ENCODE measurements around the gene MYZAP.

Gene MYZAP

DNA sequence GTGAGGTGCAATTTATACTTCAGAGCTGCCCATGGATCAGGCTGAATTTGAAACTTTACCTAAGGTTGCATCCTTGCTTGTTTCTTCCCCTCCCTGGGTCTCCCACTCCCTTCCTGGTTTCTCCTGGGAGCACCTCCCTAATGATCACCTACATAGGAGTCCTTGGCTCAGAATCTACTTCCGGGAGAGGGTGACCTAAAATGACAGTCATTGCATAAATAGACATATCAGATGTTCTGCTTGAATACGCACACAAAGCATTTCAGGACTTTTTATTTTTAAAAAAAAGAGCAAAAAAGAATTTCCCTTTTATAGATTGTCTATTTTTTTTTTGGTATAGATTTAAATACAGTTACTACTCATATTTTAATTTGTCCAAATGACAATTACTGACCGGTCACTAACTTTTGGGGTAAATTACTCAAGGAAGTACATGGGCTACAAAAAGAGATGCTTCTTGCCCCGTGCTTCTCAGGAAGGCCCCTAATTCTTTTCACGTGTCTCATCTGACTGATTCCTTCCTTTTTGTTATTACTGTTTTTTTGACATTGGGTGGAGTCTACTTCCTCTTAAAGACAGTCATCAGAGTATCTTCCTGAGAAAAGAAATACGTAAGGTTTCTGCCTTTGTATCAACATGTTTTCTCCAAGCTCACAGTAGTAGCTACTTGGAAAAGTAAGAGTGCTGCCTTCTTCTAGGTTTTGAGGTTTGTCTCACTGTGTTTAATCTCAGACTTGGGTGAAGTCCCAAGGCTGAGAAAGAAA lies 4.9 kb upstream of the MYZAP start:
- H3K4me3 ChIP-seq (ENCODE audit: low read length) = no peak overlapping the region
- no peak overlapping the region for H3K27ac ChIP-seq (ENCODE audit: low read depth, low read length)
- no peaks in the 10 kb centered on the region for H3K4me1 ChIP-seq (ENCODE audit: control insufficient read depth, insufficient read depth, low read length)
- no peaks in the 10 kb centered on the region for H3K36me3 ChIP-seq (ENCODE audit: control insufficient read depth, insufficient read depth, low read length)
- no peak overlapping the region for H3K9ac ChIP-seq (ENCODE audit: low read length)
- no peaks in the 10 kb centered on the region for H3K27me3 ChIP-seq (ENCODE audit: control insufficient read depth, insufficient read depth, low read length)

GRCh38 chr15:57589281-57589680 lies 2.4 kb upstream of the MYZAP start:
- no peaks in the 10 kb centered on the region for H3K36me3 ChIP-seq (ENCODE audit: control insufficient read depth, insufficient read depth, low read length)
- H3K9ac ChIP-seq (ENCODE audit: low read length) = no peak overlapping the region
- no peaks in the 10 kb centered on the region for H3K27me3 ChIP-seq (ENCODE audit: control insufficient read depth, insufficient read depth, low read length)
- no peak overlapping the region for H3K27ac ChIP-seq (ENCODE audit: low read depth, low read length)
- no peak overlapping the region for H3K4me3 ChIP-seq (ENCODE audit: low read length)
- H3K4me1 ChIP-seq (ENCODE audit: control insufficient read depth, insufficient read depth, low read length) = no peaks in the 10 kb centered on the region

GRCh38 chr15:57589754-57590153 lies 1.9 kb upstream of the MYZAP start:
- Histone ChIP-seq H3K27me3 (ENCODE audit: control insufficient read depth, insufficient read depth, low read length) (no peaks in the 10 kb centered on the region), H3K4me3 (ENCODE audit: low read length) (no peak overlapping the region), H3K4me1 (ENCODE audit: control insufficient read depth, insufficient read depth, low read length) (no peaks in the 10 kb centered on the region), H3K27ac (ENCODE audit: low read depth, low read length) (no peak overlapping the region), H3K36me3 (ENCODE audit: control insufficient read depth, insufficient read depth, low read length) (no peaks in the 10 kb centered on the region), H3K9ac (ENCODE audit: low read length) (no peak overlapping the region)

GRCh38 chr15:57591237-57591821 lies 375 bp upstream of the MYZAP start:
- no peaks in the 10 kb centered on the region for H3K27me3 ChIP-seq (ENCODE audit: control insufficient read depth, insufficient read depth, low read length)
- H3K36me3 ChIP-seq (ENCODE audit: control insufficient read depth, insufficient read depth, low read length) = no peaks in the 10 kb centered on the region
- H3K27ac ChIP-seq (ENCODE audit: low read depth, low read length) = no peak overlapping the region
- peaks cover 3% of the 10 kb centered on the region for H3K4me1 ChIP-seq (ENCODE audit: control insufficient read depth, insufficient read depth, low read length)
- H3K4me3 ChIP-seq (ENCODE audit: low read length) = peak overlapping the region; percentile 72
- no peak overlapping the region for H3K9ac ChIP-seq (ENCODE audit: low read length)

- H3K27ac ChIP-seq (ENCODE audit: low read depth, low read length) = no peak overlapping the region
- no peaks in the 10 kb centered on the region for H3K27me3 ChIP-seq (ENCODE audit: control insufficient read depth, insufficient read depth, low read length)
- H3K4me1 ChIP-seq (ENCODE audit: control insufficient read depth, insufficient read depth, low read length) = peaks cover 3% of the 10 kb centered on the region
- H3K4me3 ChIP-seq (ENCODE audit: low read length) = peak overlapping the region; percentile 61
- H3K9ac ChIP-seq (ENCODE audit: low read length) = no peak overlapping the region
- H3K36me3 ChIP-seq (ENCODE audit: control insufficient read depth, insufficient read depth, low read length) = no peaks in the 10 kb centered on the region
These were observed 722 bp downstream of the MYZAP start for GRCh38 chr15:57592426-57592825.

DNA sequence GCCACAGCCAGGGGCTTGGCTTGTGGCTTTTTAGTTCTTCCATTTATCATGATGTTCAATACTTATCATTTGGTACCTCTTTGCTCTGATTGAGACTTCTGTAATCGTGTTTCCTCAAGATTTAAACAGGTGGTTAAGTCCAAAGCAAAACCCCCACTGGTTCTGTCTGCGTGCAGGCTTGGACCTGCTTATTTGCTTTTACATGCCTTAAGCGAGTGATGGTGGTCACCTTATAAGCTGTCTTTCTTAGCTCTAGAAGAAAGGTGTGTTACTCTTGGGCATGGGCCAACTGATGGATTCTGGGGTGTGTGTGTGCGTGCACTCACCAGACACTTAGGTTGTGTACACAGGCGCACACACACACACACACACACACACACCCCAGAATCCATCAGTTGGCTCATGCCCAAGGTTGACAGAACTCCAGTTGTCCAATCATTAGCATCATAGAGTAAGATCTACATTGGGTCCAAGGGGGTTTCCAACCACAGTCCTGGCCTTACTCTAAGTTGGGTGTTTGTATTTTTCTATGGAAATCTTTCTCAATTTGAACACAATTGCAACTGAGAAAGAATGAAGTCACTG lies 1.2 kb downstream of the MYZAP start:
- no peaks in the 10 kb centered on the region for H3K36me3 ChIP-seq (ENCODE audit: control insufficient read depth, insufficient read depth, low read length)
- H3K27me3 ChIP-seq (ENCODE audit: control insufficient read depth, insufficient read depth, low read length) = no peaks in the 10 kb centered on the region
- peaks cover 3% of the 10 kb centered on the region for H3K4me1 ChIP-seq (ENCODE audit: control insufficient read depth, insufficient read depth, low read length)
- H3K27ac ChIP-seq (ENCODE audit: low read depth, low read length) = no peak overlapping the region
- H3K9ac ChIP-seq (ENCODE audit: low read length) = no peak overlapping the region
- H3K4me3 ChIP-seq (ENCODE audit: low read length) = peak overlapping the region; percentile 61

DNA sequence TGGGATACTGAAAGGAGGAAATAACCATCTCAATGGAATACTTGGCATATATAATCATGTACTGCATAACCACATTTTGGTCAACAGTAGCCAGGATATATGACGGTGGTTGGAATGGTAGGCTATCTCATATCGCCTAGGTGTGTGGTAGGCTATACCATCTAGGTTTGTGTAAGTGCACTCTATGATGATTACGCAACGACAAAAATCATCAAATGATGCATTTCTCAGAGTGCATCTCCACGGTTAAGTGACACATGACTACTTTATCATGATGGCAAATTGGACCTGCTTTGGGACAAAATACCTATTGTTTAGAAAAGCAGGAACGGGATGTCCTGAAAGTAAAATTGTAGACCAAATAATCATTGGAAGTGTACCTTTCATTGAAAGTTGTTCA lies 2.8 kb downstream of the MYZAP start:
- no peaks in the 10 kb centered on the region for H3K27me3 ChIP-seq (ENCODE audit: control insufficient read depth, insufficient read depth, low read length)
- H3K4me1 ChIP-seq (ENCODE audit: control insufficient read depth, insufficient read depth, low read length) = peaks cover 3% of the 10 kb centered on the region
- H3K4me3 ChIP-seq (ENCODE audit: low read length) = no peak overlapping the region
- H3K27ac ChIP-seq (ENCODE audit: low read depth, low read length) = no peak overlapping the region
- no peaks in the 10 kb centered on the region for H3K36me3 ChIP-seq (ENCODE audit: control insufficient read depth, insufficient read depth, low read length)
- H3K9ac ChIP-seq (ENCODE audit: low read length) = no peak overlapping the region

- H3K4me1 ChIP-seq (ENCODE audit: control insufficient read depth, insufficient read depth, low read length) = peaks cover 3% of the 10 kb centered on the region
- no peaks in the 10 kb centered on the region for H3K36me3 ChIP-seq (ENCODE audit: control insufficient read depth, insufficient read depth, low read length)
- no peaks in the 10 kb centered on the region for H3K27me3 ChIP-seq (ENCODE audit: control insufficient read depth, insufficient read depth, low read length)
- H3K9ac ChIP-seq (ENCODE audit: low read length) = no peak overlapping the region
- H3K4me3 ChIP-seq (ENCODE audit: low read length) = no peak overlapping the region
- no peak overlapping the region for H3K27ac ChIP-seq (ENCODE audit: low read depth, low read length)
These were observed 3.5 kb downstream of the MYZAP start for GRCh38 chr15:57595011-57595866.

DNA sequence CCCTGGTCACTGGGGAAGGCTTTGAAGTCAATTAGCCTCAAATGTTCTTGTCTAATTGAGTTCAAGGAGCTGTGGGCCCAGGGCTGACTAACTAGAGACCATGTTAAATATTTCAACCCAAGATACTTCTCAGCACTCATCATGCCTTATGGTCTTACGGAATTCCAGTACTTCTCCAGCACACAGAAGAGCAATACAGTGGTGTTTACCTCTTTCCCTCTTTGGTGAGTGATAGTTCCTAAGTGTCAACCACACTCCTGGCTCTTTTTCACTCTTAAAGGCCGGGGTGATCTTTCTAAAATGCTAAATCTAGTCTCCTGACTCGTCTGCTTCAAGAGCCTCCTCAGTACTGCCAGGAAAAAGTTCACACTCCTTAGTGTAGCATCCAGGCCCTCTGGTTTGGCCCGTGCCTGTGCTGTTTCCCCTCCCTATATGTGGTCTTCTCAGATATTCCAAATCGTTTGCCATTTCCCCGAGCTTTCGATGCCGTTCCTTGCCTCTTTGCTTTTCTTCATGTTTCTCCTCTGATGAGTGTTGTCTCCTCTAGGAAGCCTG lies 4.7 kb downstream of the MYZAP start:
- H3K4me1 ChIP-seq (ENCODE audit: control insufficient read depth, insufficient read depth, low read length) = peaks cover 3% of the 10 kb centered on the region
- H3K27ac ChIP-seq (ENCODE audit: low read depth, low read length) = no peak overlapping the region
- H3K27me3 ChIP-seq (ENCODE audit: control insufficient read depth, insufficient read depth, low read length) = no peaks in the 10 kb centered on the region
- H3K36me3 ChIP-seq (ENCODE audit: control insufficient read depth, insufficient read depth, low read length) = no peaks in the 10 kb centered on the region
- H3K9ac ChIP-seq (ENCODE audit: low read length) = no peak overlapping the region
- H3K4me3 ChIP-seq (ENCODE audit: low read length) = no peak overlapping the region

DNA sequence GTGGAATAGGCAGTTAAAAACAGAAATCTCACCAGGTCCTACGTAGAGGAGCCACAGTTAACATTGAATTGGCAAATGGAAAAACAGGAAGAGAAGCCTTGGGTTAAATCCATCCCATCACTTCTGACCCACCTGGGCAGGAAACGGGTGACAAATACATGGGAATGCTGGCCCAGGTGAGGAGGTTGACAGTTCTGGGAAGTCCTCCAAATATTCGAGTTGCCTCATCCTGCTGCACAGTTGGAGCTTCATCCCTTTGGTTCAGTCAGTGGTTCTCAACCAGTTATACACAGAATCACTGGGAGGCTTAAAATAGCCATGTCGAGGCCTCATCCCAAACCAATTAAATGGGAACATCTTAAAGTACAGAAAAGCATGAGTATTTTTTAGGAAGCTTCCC lies 5.3 kb downstream of the MYZAP start:
- Histone ChIP-seq H3K27me3 (ENCODE audit: control insufficient read depth, insufficient read depth, low read length) (no peaks in the 10 kb centered on the region), H3K4me3 (ENCODE audit: low read length) (no peak overlapping the region), H3K27ac (ENCODE audit: low read depth, low read length) (peak overlapping the region; percentile 23), H3K4me1 (ENCODE audit: control insufficient read depth, insufficient read depth, low read length) (peaks cover 3% of the 10 kb centered on the region), H3K9ac (ENCODE audit: low read length) (no peak overlapping the region), H3K36me3 (ENCODE audit: control insufficient read depth, insufficient read depth, low read length) (no peaks in the 10 kb centered on the region)

DNA sequence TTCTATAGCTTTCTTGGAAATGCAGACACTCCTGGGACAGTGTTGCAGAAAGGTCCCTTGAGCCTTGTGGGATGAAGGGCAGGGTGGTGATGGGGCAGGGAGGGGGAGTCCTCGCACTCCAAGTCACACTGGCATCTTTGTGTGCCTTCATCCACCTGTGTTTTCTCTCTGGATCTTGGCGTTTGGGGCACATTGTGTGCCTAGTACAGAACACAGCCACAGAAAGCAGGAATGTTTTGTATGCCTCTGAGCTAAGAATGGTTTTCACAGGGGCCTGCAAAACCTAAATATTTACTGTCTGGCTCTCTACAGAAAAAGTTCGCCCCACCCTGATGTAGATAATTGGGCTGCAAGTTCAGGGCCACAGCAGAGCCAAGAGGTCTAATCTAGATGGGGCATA lies 5.7 kb downstream of the MYZAP start:
- Histone ChIP-seq H3K36me3 (ENCODE audit: control insufficient read depth, insufficient read depth, low read length) (no peaks in the 10 kb centered on the region), H3K9ac (ENCODE audit: low read length) (no peak overlapping the region), H3K27ac (ENCODE audit: low read depth, low read length) (no peak overlapping the region), H3K27me3 (ENCODE audit: control insufficient read depth, insufficient read depth, low read length) (no peaks in the 10 kb centered on the region), H3K4me3 (ENCODE audit: low read length) (no peak overlapping the region), H3K4me1 (ENCODE audit: control insufficient read depth, insufficient read depth, low read length) (peaks cover 3% of the 10 kb centered on the region)

GRCh38 chr15:57598346-57598745 lies 6.6 kb downstream of the MYZAP start:
- Histone ChIP-seq H3K27me3 (ENCODE audit: control insufficient read depth, insufficient read depth, low read length) (no peaks in the 10 kb centered on the region), H3K36me3 (ENCODE audit: control insufficient read depth, insufficient read depth, low read length) (no peaks in the 10 kb centered on the region), H3K9ac (ENCODE audit: low read length) (no peak overlapping the region), H3K4me1 (ENCODE audit: control insufficient read depth, insufficient read depth, low read length) (peaks cover 3% of the 10 kb centered on the region), H3K4me3 (ENCODE audit: low read length) (no peak overlapping the region), H3K27ac (ENCODE audit: low read depth, low read length) (no peak overlapping the region)

All from rectal smooth muscle tissue (tissue), 1 donor.